Renal cortical epithelial cell (primary cell): Measurements from ENCODE around the gene ZNF827. TPM values are rescaled to one million over a fixed set of nuclear protein-coding genes. Genes with fewer than 3 reads are reported as not detected.

ENCODE experiments used
- DNase-seq: peaks from one replicate; pipeline ENCODE4 v3.0.0-alpha.2; 2011; ENCODE audit warnings: low read depth
- total RNA-seq: library from RNA; depleted of rRNA; stranded (reverse); fragments of >200 nt; gene quantifications from 2 replicates; pipeline ENCODE4 v1.2.3, GENCODE V29; 2014

Gene ZNF827
- total RNA-seq, 1 donor from 2014 or later, result 24.5 TPM

- peak; percentile 69 for DNase-seq
Measured at GRCh38 chr4:145799223-145799622, 139.4 kb downstream of the ZNF827 start.

- DNase-seq, result no peak
Measured at GRCh38 chr4:145797278-145797677, 141.3 kb downstream of the ZNF827 start.

GRCh38 chr4:145796346-145796745 lies 142.3 kb downstream of the ZNF827 start:
- no peak for DNase-seq

- DNase-seq, result no peak
Measured at GRCh38 chr4:145795521-145795920, 143.1 kb downstream of the ZNF827 start.

GRCh38 chr4:145792429-145792828 lies 146.2 kb downstream of the ZNF827 start:
- no peak for DNase-seq

GRCh38 chr4:145791988-145792387 lies 146.6 kb downstream of the ZNF827 start:
- DNase-seq, result no peak

GRCh38 chr4:145788755-145789154 lies 149.9 kb downstream of the ZNF827 start:
- DNase-seq, result no peak

GRCh38 chr4:145786830-145787229 lies 151.8 kb downstream of the ZNF827 start:
- no peak for DNase-seq

- no peak for DNase-seq
Measured at GRCh38 chr4:145786261-145786660, 152.4 kb downstream of the ZNF827 start.

- no peak for DNase-seq
Measured at GRCh38 chr4:145785391-145786008, 153.1 kb downstream of the ZNF827 start.

- DNase-seq, result no peak
Measured at GRCh38 chr4:145784036-145784435, 154.6 kb downstream of the ZNF827 start.

- no peak for DNase-seq
Measured at GRCh38 chr4:145782756-145783155, 155.9 kb downstream of the ZNF827 start.

- no peak for DNase-seq
Measured at GRCh38 chr4:145781351-145781750, 157.3 kb downstream of the ZNF827 start.

GRCh38 chr4:145779319-145779801 lies 159.3 kb downstream of the ZNF827 start:
- no peak for DNase-seq

GRCh38 chr4:145776208-145776607 lies 162.4 kb downstream of the ZNF827 start:
- DNase-seq, result no peak

- DNase-seq, result no peak
Measured at GRCh38 chr4:145775406-145775805, 163.2 kb downstream of the ZNF827 start.

- no peak for DNase-seq
Measured at GRCh38 chr4:145774473-145774872, 164.2 kb downstream of the ZNF827 start.

- no peak for DNase-seq
Measured at GRCh38 chr4:145773581-145774234, 164.9 kb downstream of the ZNF827 start.

GRCh38 chr4:145772347-145772746 lies 166.3 kb downstream of the ZNF827 start:
- no peak for DNase-seq

- DNase-seq, result no peak
Measured at GRCh38 chr4:145770124-145770523, 168.5 kb downstream of the ZNF827 start.

- no peak for DNase-seq
Measured at GRCh38 chr4:145769450-145770037, 169.1 kb downstream of the ZNF827 start.

- no peak for DNase-seq
Measured at GRCh38 chr4:145766273-145766672, 172.3 kb downstream of the ZNF827 start.

- DNase-seq, result no peak
Measured at GRCh38 chr4:145763399-145763798, 175.2 kb downstream of the ZNF827 start.
